IPS-18a (cell line): ENCODE measurements around the gene DUS1L.

Experiments used
- H3K27ac ChIP-seq: one replicate; pipeline ENCODE4 v1.5.1; 2013; ENCODE audit warnings: low read length
- H3K27me3 ChIP-seq: one replicate; pipeline ENCODE4 v1.6.1; 2013; ENCODE audit warnings: mild to moderate bottlenecking, low read length; ENCODE audit not compliant: control insufficient read depth, insufficient read depth
- H3K36me3 ChIP-seq: one replicate; pipeline ENCODE4 v1.6.1; 2013; ENCODE audit warnings: low read depth, low read length; ENCODE audit not compliant: control insufficient read depth
- H3K4me1 ChIP-seq: one replicate; pipeline ENCODE4 v1.6.1; 2013; ENCODE audit warnings: low read depth, low read length; ENCODE audit not compliant: control insufficient read depth
- H3K4me3 ChIP-seq: one replicate; pipeline ENCODE4 v1.5.1; 2013; ENCODE audit warnings: low read length
- H3K9ac ChIP-seq: one replicate; pipeline ENCODE4 v1.6.1; 2013; ENCODE audit warnings: mild to moderate bottlenecking, low read length, moderate library complexity
- H3K9me3 ChIP-seq: one replicate; pipeline ENCODE4 v1.6.1; 2013; ENCODE audit warnings: low read depth, low read length; ENCODE audit not compliant: control insufficient read depth

Gene DUS1L

DNA sequence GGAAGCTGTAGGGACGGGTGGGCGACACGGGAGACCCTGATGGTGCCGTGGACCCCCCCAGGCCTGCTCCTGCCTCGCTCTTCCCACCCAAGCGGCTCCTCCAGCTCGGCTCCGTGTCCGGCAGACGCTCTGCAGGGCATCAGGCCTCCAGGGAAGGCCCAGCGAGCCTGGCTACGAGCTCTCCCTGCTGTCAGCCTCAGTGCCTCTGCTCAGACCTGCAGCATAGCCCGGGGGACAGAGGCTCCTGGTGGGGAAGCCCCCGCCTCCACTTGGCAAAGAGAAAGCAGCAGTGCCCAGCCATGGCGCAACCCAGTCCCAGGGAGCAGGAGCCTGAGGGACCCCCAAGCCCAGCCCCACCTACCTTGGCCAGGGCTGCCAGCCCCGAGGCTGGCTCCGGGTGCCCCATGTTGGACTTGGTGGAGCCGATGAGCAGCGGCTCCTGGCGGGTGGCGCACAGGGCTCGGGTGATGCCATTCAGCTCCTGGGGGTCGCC lies 26.5 kb upstream of the DUS1L start:
- Histone ChIP-seq H3K9ac (no peak overlapping the region), H3K4me3 (no peak overlapping the region), H3K36me3 (peaks cover 82% of the 10 kb centered on the region), H3K27ac (no peak overlapping the region), H3K27me3 (no peaks in the 10 kb centered on the region), H3K4me1 (no peaks in the 10 kb centered on the region), H3K9me3 (no peaks in the 10 kb centered on the region)

DNA sequence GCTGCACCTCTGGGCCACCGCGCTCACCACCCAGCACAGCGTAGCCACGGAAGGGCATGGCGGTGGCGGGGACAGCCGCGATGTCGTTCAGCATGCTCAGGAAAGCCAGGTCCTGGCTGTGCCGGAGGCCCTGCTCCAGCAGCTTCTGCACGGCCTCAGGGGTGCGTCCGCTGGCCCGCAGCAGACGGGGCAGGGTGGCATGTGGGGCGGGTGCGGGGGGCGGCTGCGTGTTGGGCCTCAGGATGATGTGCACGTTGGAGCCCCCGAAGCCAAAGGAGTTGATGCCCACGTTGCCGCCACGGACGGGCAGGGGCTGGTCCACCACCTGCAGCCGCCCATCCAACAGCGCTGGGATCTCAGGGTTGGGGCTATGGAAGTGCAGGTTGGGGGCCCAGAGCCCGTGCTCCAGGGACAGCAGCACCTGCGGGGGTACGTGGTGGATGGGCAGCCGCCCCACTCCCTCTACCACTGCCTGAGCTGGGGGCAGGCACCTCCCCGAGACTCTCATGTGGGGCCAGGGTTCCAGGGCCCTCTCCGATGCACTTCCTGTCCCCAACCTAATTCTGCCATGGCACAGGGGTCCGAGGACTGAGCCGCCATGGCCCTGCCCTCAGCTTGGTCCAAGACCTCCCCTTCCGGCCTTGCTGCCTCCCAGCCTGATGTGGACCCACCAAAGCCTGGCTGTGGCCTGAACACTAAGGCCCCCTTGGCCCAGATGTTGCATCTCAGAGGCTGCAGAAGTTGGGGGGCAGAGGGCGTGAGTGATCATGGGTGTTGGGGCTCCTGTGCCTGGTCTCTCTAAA lies 25.9 kb upstream of the DUS1L start:
- Histone ChIP-seq H3K36me3 (peaks cover 89% of the 10 kb centered on the region), H3K4me3 (no peak overlapping the region), H3K9me3 (no peaks in the 10 kb centered on the region), H3K27ac (no peak overlapping the region), H3K4me1 (no peaks in the 10 kb centered on the region), H3K9ac (no peak overlapping the region), H3K27me3 (no peaks in the 10 kb centered on the region)

DNA sequence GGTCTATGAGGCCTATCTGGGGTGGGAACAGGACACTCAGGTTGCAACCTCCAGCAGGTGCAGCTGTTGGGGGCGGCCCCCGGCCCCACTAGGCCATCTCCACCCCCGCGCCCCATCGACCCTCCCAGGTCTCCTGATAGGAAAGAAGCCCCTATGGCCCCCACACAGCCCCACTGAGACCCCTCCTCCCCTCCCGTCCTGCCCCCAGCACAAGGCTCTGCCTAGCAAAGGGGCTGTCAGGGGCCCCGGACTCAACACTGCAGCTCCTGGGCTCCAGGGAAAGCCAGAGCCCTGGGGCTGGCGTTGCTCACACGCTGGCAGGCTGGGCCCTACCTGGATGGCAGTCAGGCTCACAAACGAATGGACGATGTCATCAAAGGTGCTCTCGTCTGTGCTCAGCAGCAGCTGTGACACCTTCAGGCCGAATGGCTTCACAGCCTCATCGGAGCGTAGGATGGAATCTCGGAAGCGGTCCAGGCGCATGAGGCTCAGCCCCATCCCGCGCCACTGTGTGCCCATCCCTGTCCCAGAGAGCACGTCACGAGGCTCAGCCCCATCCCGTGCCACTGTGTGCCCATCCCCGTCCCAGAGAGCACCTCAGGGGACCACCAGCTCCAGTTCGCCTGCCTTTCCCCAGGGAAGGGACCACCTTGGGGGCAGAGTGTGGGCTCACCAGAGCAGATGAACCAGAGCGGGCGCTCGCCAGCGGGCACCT lies 25.1 kb upstream of the DUS1L start:
- H3K36me3 ChIP-seq, result peaks cover 91% of the 10 kb centered on the region
- H3K9me3 ChIP-seq, result no peaks in the 10 kb centered on the region
- no peak overlapping the region for H3K4me3 ChIP-seq
- no peaks in the 10 kb centered on the region for H3K27me3 ChIP-seq
- H3K9ac ChIP-seq, result no peak overlapping the region
- H3K4me1 ChIP-seq, result no peaks in the 10 kb centered on the region
- no peak overlapping the region for H3K27ac ChIP-seq

DNA sequence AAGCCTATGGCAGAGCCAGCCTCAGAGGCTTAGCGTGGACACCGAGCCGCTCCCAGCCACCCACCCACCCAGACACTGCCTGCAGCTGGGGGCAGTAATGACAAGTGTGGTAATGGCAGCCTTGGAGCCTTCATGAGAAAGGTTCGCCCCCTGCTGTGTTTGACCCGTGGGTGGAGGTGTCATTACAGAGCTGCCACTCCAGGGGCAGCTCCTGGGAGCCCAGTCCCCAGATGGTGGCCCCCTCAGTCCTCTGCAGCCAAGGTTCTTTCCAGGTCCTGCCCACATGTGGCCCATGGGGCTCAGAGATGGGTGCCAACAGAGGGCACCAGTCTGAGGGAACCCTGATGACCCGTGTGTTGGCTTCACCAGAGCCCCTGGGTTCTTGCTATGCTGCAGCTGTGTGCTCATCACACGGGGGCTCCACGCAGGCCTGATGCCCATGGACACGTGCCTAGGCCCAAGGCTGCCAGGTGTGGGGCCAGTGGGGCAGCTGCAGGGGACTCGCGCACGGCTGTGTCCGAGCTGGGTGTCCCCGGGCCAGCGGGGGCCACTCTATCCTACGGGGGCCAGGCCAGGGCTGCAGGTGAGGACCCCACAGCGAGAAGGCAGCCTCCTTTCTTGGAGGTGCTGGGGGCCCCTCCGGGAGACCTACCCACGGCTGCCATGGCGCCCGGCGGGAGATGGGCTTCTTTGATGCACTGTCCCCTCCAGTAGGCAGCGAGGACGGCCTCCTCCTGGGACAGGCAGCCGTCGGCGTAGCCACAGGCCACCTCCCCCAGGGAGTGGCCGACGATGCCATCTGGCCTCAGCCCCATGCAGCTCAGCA lies 24.3 kb upstream of the DUS1L start:
- Histone ChIP-seq H3K4me1 (no peaks in the 10 kb centered on the region), H3K27me3 (no peaks in the 10 kb centered on the region), H3K27ac (no peak overlapping the region), H3K9ac (no peak overlapping the region), H3K9me3 (no peaks in the 10 kb centered on the region), H3K4me3 (no peak overlapping the region), H3K36me3 (peaks cover 91% of the 10 kb centered on the region)

DNA sequence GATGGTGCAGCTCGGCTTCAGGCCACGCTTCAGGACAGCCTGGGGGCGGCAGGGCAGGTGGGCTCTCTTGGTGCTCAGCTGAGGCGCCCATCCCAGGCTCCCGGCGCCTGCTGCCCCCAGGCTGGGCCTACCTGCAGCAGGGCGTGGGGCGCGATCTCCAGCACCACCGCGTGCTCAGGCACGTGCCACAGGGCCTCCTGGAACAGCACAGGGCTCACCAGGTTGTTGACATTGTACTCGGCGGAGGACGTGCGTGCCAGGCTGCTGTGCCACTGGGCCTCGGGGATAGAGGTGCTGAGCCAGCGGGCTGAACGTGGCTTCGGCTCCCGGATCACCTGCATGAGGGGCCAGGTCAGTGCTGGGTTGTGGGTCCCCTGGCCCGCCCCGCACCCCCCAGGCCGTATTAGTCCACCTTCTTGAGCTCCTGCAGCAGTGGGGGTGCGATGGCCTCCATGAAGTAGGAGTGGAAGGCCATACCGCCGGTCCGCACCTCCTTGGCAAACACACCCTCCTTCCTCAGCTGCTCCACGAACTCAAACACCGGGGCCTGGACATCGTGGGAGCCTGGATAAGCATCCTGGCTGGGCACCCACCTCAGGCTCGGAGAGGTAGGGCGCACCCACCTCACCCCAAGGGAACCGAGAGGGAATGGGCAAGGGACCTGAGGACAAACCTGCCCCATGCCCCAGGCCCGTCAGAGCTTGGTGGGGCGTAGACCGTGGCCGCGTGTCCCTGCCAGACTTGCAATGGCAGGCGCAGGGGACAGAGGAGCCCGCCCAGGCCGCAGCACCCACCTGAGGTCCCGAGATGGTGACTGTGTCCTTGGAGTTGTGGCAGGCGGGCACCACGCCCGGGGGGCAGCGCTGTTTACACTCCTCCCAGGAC lies 23.5 kb upstream of the DUS1L start:
- no peaks in the 10 kb centered on the region for H3K4me1 ChIP-seq
- H3K36me3 ChIP-seq, result peaks cover 95% of the 10 kb centered on the region
- H3K27ac ChIP-seq, result no peak overlapping the region
- H3K9me3 ChIP-seq, result no peaks in the 10 kb centered on the region
- no peaks in the 10 kb centered on the region for H3K27me3 ChIP-seq
- H3K4me3 ChIP-seq, result no peak overlapping the region
- H3K9ac ChIP-seq, result no peak overlapping the region

DNA sequence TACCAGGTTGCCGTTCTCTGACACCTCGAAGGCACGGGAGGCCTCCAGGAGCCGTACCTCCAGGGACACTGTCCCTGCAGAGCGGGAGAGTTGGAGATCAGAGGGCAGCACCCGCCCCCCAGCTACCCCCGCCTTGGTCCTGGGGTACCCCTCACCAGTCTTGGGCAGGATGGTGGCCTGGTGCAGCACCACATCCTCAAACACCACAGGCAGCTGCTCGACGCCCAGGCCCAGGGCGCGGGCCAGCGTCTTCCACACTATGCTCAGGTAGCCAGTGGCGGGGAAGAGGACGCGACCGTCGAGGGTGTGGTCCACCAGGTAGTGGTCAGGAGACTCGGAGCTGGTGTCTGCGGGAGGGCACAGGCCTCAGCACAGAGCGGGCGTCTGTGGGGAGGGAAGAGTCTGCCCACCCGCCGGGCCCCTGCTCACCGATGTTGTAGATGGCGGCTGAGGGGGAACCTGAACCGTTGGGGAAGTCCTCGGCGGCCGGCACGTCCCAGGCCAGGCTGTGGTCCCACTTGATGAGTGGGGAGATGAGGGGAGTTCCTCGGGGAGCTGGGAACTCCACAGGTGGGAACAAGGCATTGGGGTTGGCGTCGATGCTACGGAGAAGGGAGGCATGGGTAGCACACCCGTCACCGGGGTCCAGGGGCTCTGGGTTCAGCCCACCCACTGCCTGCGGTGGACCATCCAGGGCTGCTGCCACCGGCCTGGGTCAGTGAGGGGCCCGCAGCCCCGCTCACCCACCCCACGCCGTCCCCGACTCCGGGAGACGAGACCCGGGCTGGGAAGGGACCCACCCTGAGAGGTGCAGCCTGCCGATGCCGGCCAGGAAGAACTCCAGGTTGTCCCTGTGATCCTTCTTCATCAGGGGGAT lies 22.6 kb upstream of the DUS1L start:
- H3K9me3 ChIP-seq, result no peaks in the 10 kb centered on the region
- no peak overlapping the region for H3K27ac ChIP-seq
- no peak overlapping the region for H3K4me3 ChIP-seq
- peaks cover 97% of the 10 kb centered on the region for H3K36me3 ChIP-seq
- no peaks in the 10 kb centered on the region for H3K27me3 ChIP-seq
- no peaks in the 10 kb centered on the region for H3K4me1 ChIP-seq
- H3K9ac ChIP-seq, result no peak overlapping the region

DNA sequence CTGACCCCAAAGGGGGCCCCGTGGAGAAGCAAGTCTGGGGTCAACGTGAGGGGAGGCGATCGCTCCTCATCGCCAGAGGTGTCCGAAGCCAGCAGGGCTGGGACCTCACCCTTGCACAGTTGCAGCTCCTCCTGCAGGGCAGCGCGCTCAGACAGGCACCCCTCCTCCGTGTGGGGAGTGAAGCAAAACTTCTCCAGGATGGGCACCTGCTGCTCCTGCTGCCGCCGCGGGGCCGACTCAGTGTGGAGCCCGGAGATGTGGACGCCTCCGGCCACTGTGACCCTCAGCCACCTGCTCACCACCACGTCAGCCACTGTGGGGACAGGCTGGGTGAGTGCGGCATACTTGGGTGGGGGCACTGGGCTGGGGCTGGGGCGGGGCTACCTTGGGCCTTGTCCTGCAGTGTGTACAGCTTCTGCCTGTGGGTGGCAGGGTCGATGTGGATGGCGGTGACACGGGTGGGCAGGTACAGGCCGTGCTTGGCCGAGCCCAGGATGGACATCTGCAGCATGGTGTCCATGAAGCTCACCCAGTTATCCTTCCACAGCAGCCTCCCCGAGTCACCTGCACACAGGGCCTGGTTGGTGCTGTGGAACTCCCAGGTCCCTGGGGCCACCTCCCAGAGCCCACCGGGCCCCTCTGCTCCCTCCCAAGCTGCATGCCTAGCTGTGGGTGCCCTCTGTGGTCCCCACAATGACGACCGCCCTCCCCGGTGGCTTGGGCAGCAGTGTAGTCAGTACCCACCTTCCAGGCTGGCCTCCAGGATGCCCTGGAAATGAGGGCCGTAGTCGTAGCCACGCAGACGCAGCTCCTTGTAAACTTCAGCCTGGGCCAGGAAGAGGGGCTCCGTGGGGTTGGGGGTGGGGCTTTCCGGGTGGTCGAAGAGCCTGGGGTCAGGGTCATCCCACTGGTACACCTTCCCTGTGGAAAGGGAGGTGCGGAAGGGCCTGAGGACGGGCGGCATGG lies 21.6 kb upstream of the DUS1L start:
- H3K36me3 ChIP-seq, result peaks cover 99% of the 10 kb centered on the region
- no peaks in the 10 kb centered on the region for H3K9me3 ChIP-seq
- H3K27ac ChIP-seq, result no peak overlapping the region
- H3K27me3 ChIP-seq, result no peaks in the 10 kb centered on the region
- H3K9ac ChIP-seq, result no peak overlapping the region
- H3K4me1 ChIP-seq, result no peaks in the 10 kb centered on the region
- H3K4me3 ChIP-seq, result no peak overlapping the region

DNA sequence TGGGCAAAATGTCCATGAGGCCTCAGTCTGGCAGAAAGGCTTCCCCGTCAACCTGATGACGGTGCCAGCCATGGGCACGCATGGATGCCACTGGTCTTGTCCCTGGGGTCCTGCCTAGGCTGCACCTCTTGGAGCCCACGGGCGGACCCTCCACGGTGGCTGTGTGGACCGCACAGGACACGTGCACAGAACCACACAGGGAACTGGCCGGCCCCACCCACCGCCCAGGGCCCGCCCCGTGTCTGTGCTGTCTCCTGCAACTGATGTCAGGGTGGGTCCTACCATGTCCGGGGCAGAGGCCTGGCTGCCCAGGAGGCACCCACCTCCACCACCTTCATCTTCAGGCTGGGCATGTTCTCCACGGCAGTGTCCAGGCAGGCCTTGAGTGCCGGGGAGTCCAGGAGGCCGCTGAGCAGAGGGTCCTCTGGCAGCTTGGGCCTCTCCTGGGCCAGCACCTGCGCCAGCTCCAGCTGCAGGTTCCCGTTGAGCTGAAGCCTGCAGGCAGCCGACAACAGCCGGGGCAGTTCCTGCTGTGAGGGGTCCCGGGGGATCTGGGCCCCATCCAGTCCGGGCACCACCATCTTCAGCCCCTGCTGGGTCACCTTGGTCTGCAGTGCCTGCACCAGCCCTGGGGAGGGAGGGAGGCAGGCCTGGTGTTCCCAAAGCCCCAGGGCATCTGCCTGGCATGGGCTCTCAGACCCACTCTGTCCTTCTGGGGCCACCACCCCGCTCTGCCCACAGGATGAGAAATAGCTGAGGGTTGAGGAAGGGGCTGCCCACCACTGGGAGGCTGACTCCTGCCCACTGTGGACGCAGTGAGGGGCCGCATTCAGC lies 20.5 kb upstream of the DUS1L start:
- Histone ChIP-seq H3K27ac (no peak overlapping the region), H3K27me3 (no peaks in the 10 kb centered on the region), H3K9ac (no peak overlapping the region), H3K4me1 (no peaks in the 10 kb centered on the region), H3K9me3 (no peaks in the 10 kb centered on the region), H3K4me3 (no peak overlapping the region), H3K36me3 (peaks cover 98% of the 10 kb centered on the region)
